GM19025 (cell line): Measurements from ENCODE around the gene RPAIN.
"Not testable (repeated sequence)": the region's sequence is repeated elsewhere in the genome, so short reads cannot be mapped to it uniquely, and the experiment has no call there.

ENCODE experiments used
- ATAC-seq: cut with Tn5 transposase; IDR thresholded peaks from one replicate; pipeline ENCODE4 v1.9.1; 2021; ENCODE audit warnings: mild to moderate bottlenecking, low read depth, moderate library complexity; ENCODE audit not compliant: unreplicated experiment

Gene RPAIN

GRCh38 chr17:5425826-5426225 lies 5.8 kb downstream of the RPAIN start:
- ATAC-seq = no peak

- no peak for ATAC-seq
Measured at GRCh38 chr17:5429191-5429887, 9.4 kb downstream of the RPAIN start.

GRCh38 chr17:5430413-5430999 lies 10.5 kb downstream of the RPAIN start:
- ATAC-seq = no peak

GRCh38 chr17:5431234-5431633 lies 11.3 kb downstream of the RPAIN start:
- ATAC-seq = not testable (repeated sequence)

GRCh38 chr17:5431949-5432556 lies 12.1 kb downstream of the RPAIN start:
- ATAC-seq = no peak

GRCh38 chr17:5434984-5435383 lies 15.0 kb downstream of the RPAIN start:
- ATAC-seq = no peak

GRCh38 chr17:5435781-5436315 lies 15.9 kb downstream of the RPAIN start:
- not testable (repeated sequence) for ATAC-seq

- ATAC-seq = no peak
Measured at GRCh38 chr17:5437721-5438317, 17.8 kb downstream of the RPAIN start.

GRCh38 chr17:5438716-5439445 lies 18.9 kb downstream of the RPAIN start, which contains the start of gene C1QBP:
C1QBP (minus strand) TSS chr17:5439155; CDS start chr17:5439073, 82 bp downstream.
- peak; percentile 82 for ATAC-seq

GRCh38 chr17:5439446-5439764 lies 19.4 kb downstream of the RPAIN start:
- no peak for ATAC-seq

- no peak for ATAC-seq
Measured at GRCh38 chr17:5443728-5444127, 23.7 kb downstream of the RPAIN start.

GRCh38 chr17:5444209-5444608 lies 24.2 kb downstream of the RPAIN start:
- ATAC-seq = no peak

GRCh38 chr17:5446786-5447185 lies 26.8 kb downstream of the RPAIN start:
- no peak for ATAC-seq

- no peak for ATAC-seq
Measured at GRCh38 chr17:5464717-5465507, 44.9 kb downstream of the RPAIN start.

- ATAC-seq = no peak
Measured at GRCh38 chr17:5466295-5466694, 46.3 kb downstream of the RPAIN start.

GRCh38 chr17:5467416-5467815 lies 47.4 kb downstream of the RPAIN start:
- no peak for ATAC-seq

GRCh38 chr17:5468075-5468473 lies 48.1 kb downstream of the RPAIN start:
- no peak for ATAC-seq

GRCh38 chr17:5472511-5472910 lies 52.5 kb downstream of the RPAIN start:
- ATAC-seq = no peak

GRCh38 chr17:5473906-5474305 lies 53.9 kb downstream of the RPAIN start:
- no peak for ATAC-seq

- ATAC-seq = no peak
Measured at GRCh38 chr17:5478992-5479391, 59.0 kb downstream of the RPAIN start.
